Nephron progenitor cell (in vitro differentiated cells): Measurements from ENCODE around the gene LRRC7.

Experiments
- DNase-seq: peaks from one replicate; pipeline ENCODE4 v3.0.0; 2021
- H3K27ac Mint-ChIP-seq: 2 replicates; pipeline ENCODE4 v1.8.0; 2021; ENCODE audit warnings: mild to moderate bottlenecking, moderate library complexity, mixed read lengths
- H3K27me3 Mint-ChIP-seq: 2 replicates; pipeline ENCODE4 v1.8.0; 2021; ENCODE audit warnings: mild to moderate bottlenecking, low read depth, mixed read lengths; ENCODE audit not compliant: poor library complexity
- H3K36me3 Mint-ChIP-seq: 2 replicates; pipeline ENCODE4 v1.8.0; 2021; ENCODE audit warnings: low read depth, mixed read lengths
- H3K4me1 Mint-ChIP-seq: 2 replicates; pipeline ENCODE4 v1.8.0; 2021; ENCODE audit warnings: mixed read lengths
- H3K4me3 Mint-ChIP-seq: 2 replicates; pipeline ENCODE4 v1.8.0; 2021; ENCODE audit warnings: mild to moderate bottlenecking, moderate library complexity, mixed read lengths
- H3K9me3 Mint-ChIP-seq: 2 replicates; pipeline ENCODE4 v1.8.0; 2021; ENCODE audit warnings: mild to moderate bottlenecking, moderate library complexity, mixed read lengths
- TF ChIP-seq, protein P1 (sequence below): fragments of 200-600 bp; sonication (generic); IDR thresholded peaks from 2 replicates; pipeline ENCODE4 v1.5.0; 2021; ENCODE audit warnings: antibody characterized with exemption

The LRRC7 gene

DNA sequence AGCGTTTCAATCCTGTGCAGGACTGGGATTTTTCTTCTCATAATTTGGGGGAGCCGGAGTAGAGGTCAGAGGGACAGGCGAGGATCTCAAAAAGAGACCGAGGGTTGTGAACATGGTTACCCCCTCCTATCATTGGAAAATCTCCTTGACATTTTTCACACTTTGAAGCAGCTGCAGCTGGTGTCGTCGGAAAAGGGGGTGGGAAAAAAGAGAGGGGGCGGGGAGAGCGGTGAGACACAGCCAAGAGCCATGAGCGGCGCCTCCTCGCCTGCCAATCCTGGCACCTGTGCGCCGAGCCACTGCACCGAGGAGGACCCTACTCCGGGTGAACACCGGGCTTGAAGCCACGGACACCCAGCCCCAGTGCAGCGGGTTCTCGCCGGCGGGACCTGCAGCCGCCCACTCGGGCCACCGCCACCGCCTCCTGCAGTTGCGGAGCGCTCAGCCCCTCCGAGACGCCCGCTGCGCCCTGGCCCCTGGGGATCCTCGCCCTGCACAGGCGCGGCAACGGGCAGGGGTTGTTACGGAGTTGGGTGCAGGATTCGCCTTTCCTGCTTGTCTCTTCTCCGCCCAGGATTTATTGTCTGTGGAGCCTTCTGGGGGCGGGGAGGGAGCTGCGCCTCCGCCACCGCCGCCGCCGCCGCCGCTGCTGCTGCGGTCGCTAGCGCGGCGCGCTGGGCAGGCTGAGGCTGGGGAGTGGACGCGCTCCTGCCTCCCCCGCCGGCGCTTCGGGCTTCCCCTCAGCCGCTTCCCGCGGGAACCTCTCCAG lies at the start of gene LRRC7:
Gene LRRC7 (plus strand): TSS at position 271 of the 769 bp plus-strand sequence. CDS start 718 bp downstream, outside the sequence.
- Mint-ChIP-seq H3K27ac (no peak within 1 kb of the TSS), H3K4me1 (peaks cover 34% of the 10 kb centered on the region), H3K27me3 (peaks cover 87% of the 10 kb centered on the region), H3K9me3 (peaks cover 6% of the 10 kb centered on the region), H3K36me3 (no peaks in the 10 kb centered on the region), H3K4me3 (peak within 1 kb of the TSS; percentile 90)
- DNase-seq, result peak; percentile 59
- TF ChIP-seq, protein P1, sequence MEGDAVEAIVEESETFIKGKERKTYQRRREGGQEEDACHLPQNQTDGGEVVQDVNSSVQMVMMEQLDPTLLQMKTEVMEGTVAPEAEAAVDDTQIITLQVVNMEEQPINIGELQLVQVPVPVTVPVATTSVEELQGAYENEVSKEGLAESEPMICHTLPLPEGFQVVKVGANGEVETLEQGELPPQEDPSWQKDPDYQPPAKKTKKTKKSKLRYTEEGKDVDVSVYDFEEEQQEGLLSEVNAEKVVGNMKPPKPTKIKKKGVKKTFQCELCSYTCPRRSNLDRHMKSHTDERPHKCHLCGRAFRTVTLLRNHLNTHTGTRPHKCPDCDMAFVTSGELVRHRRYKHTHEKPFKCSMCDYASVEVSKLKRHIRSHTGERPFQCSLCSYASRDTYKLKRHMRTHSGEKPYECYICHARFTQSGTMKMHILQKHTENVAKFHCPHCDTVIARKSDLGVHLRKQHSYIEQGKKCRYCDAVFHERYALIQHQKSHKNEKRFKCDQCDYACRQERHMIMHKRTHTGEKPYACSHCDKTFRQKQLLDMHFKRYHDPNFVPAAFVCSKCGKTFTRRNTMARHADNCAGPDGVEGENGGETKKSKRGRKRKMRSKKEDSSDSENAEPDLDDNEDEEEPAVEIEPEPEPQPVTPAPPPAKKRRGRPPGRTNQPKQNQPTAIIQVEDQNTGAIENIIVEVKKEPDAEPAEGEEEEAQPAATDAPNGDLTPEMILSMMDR, result no peak

DNA sequence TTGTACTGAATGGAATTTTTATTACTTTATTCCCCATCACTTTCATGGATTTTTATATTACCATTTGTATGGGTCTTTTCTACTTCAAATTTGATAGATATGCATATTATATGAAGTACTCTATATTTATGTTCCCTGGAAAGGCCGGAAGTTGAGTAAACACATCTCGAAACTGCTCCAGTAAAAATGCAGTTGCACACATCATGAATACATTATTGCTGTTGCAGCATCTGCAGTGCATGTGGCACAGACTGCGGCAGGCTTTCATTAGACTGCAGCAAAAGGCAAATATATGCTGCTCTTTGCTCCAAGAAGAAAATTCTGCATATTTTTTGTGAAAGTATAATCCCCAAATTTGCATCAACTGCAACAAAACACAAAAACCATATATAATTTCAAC lies 48.7 kb upstream of the LRRC7 start:
- Mint-ChIP-seq H3K4me1 (no peaks in the 10 kb centered on the region), H3K4me3 (no peak overlapping the region), H3K27me3 (peaks cover 4% of the 10 kb centered on the region), H3K9me3 (no peaks in the 10 kb centered on the region), H3K27ac (no peak overlapping the region), H3K36me3 (no peaks in the 10 kb centered on the region)
- TF ChIP-seq, protein P1, result no peak
- DNase-seq, result no peak

DNA sequence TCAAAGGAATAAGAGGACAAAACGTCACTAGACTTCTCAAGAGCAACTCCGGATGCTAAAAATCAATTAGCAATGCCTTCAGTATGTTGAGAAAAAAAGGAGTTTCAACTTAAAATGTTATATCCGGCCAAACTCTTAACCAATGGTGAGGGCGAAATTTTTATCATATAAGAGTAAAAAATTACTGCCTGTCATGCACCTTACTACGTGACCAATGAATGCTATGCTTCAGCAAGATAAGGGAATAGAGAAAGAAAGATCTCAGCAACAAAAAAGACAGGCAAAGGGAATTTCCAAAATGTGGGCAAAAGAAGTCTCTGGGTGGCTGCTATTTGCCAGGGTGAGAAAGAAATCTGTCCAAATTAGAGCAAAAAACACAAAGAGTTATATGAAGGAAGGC lies 47.4 kb upstream of the LRRC7 start:
- DNase-seq, result no peak
- Mint-ChIP-seq H3K4me3 (no peak overlapping the region), H3K27ac (no peak overlapping the region), H3K27me3 (peaks cover 4% of the 10 kb centered on the region), H3K36me3 (no peaks in the 10 kb centered on the region), H3K4me1 (no peaks in the 10 kb centered on the region), H3K9me3 (no peaks in the 10 kb centered on the region)
- TF ChIP-seq, protein P1, result no peak

DNA sequence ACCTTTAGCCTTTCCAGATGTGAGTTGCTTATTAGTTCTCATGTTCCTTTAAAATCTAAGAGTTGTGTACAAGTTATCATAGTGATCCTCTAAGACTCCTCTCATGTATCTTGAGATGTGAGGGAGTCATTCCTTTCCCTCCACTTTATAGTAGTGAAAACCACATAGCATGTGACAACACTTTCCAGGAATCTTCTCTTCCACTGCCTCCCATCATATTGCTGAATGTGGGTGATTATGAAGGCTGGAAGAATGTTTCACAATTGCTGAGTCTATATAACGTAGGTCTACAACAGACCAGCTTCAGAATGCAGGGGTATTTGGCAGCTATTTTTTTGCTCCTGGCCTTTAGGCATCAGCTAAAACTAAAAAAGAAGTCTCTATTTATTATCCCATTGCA lies 44.7 kb upstream of the LRRC7 start:
- H3K27me3 Mint-ChIP-seq, result peaks cover 6% of the 10 kb centered on the region

DNA sequence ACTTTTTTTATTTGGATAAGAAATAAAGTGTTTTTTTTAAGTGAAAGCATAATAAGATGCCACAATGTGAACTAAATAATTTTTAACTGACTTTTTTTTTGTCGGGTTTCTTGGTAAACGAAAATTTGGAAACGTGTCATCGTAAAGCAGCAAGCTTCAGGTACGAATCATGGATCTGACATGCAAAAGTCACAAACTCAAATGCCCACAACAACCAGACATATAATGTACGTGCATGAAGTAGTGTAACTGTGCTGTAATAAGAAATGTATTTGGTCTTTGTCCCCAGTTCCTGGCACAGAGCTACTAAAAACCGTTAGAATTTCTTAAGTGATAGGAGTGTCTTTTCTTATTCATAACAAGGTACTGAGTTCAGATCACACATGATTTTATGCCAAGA lies 44.3 kb upstream of the LRRC7 start:
- no peaks in the 10 kb centered on the region for H3K9me3 Mint-ChIP-seq
- TF ChIP-seq, protein P1, result no peak
- no peak overlapping the region for H3K4me3 Mint-ChIP-seq
- no peak for DNase-seq
- no peaks in the 10 kb centered on the region for H3K4me1 Mint-ChIP-seq
- no peaks in the 10 kb centered on the region for H3K36me3 Mint-ChIP-seq
- no peak overlapping the region for H3K27ac Mint-ChIP-seq
- peaks cover 7% of the 10 kb centered on the region for H3K27me3 Mint-ChIP-seq

More for the DNA sequence above, 44.7 kb upstream of the LRRC7 start:
- Mint-ChIP-seq H3K4me1 (no peaks in the 10 kb centered on the region), H3K9me3 (no peaks in the 10 kb centered on the region), H3K4me3 (no peak overlapping the region), H3K36me3 (no peaks in the 10 kb centered on the region), H3K27ac (no peak overlapping the region)
- DNase-seq, result no peak
- TF ChIP-seq, protein P1, result no peak

DNA sequence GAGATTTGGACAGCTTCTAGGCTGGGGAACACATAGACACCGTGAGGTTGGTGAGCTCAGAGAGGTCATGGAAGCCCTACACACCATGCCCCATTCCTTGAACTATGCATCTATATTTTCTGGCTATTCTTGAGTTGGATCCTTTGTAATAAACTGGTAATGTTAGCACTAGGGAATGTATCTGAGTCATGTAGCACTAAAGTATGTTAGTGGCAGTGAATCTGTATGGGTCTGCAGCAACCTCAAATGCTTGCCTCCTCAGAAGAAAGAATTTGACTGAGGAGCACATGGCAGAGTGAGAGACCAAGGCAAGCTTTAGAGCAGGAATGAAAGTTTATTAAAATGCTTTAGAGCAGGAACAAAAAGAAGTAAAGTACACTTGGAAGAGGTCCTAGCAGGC lies 43.7 kb upstream of the LRRC7 start:
- Mint-ChIP-seq H3K9me3 (no peaks in the 10 kb centered on the region), H3K4me1 (no peaks in the 10 kb centered on the region), H3K36me3 (no peaks in the 10 kb centered on the region), H3K27ac (no peak overlapping the region), H3K27me3 (peaks cover 7% of the 10 kb centered on the region), H3K4me3 (no peak overlapping the region)
- DNase-seq, result no peak
- TF ChIP-seq, protein P1, result no peak
